ENCODE measurements around the gene THAP10. TPM values are rescaled to one million over a fixed set of nuclear protein-coding genes. Genes with fewer than 3 reads are reported as not detected.

The THAP10 gene
- total RNA-seq: 1 to 10 TPM in 2 of 4 donors, under 1 TPM in 2; 0.46 to 2.3 (median 1.1) TPM

GRCh38 chr15:70892002-70892911, at the start of gene THAP10, which contains the start of gene LRRC49:
THAP10 (minus strand) TSS chr15:70892433; CDS start chr15:70892272, 161 bp downstream.
LRRC49 (plus strand) TSS chr15:70892826; CDS start chr15:70892895, 69 bp downstream.
- ATAC-seq: peak; percentile 95 to 96
- H3K36me3 ChIP-seq: no peaks in the 10 kb centered on the region
- intact Hi-C loops (cut with DNase I; ENCODE audit: low total_unique reads): loop anchor here (5.0 to 10.0 kb wide), 3 partner anchors 65 to 553 kb away; no protein-coding TSS in a partner anchor

GRCh38 chr15:70936326-70936725, 44.1 kb upstream of the THAP10 start:
- ATAC-seq (no peak), DNase-seq (no peak)
- TF ChIP-seq POLR2A (IDR thresholded peaks at IDR 0.05): no peak
- TF ChIP-seq CTCF (IDR thresholded peaks at IDR 0.05 in 4 of 5, conservative IDR thresholded peaks at IDR 0.05 in 1 of 5): no peak
- H3K36me3 ChIP-seq: no peaks in the 10 kb centered on the region
- intact Hi-C loops (cut with DNase I; ENCODE audit: low total_unique reads) (no loop called here), in situ Hi-C loops (cut with MboI; ENCODE audit: low sequenced_read_pairs in 4 of 4) (no loop called here)
- no peaks in the 10 kb centered on the region for H3K9me3 ChIP-seq
- no peak overlapping the region for H3K27ac ChIP-seq
- no peak overlapping the region for H3K4me3 ChIP-seq
- H3K4me1 ChIP-seq: no peaks in the 10 kb centered on the region
- H3K27me3 ChIP-seq: no peaks in the 10 kb centered on the region

More at GRCh38 chr15:70892002-70892911, at the start of gene THAP10, which contains the start of gene LRRC49:
- H3K27me3 ChIP-seq: no peaks in the 10 kb centered on the region
- H3K4me3 ChIP-seq: peak within 1 kb of the TSS; percentile 72 to 88 (median 84)
- peaks cover 6 to 17% of the 10 kb centered on the region in 2 donors for H3K4me1 ChIP-seq
- peak within 1 kb of the TSS; percentile 64 to 72 (median 67) for H3K27ac ChIP-seq
- no peaks in the 10 kb centered on the region for H3K9me3 ChIP-seq
- TF ChIP-seq POLR2A (IDR thresholded peaks at IDR 0.05) (no peak), CTCF (IDR thresholded peaks at IDR 0.05 in 4 of 5, conservative IDR thresholded peaks at IDR 0.05 in 1 of 5) (no peak)
- in situ Hi-C loops (cut with MboI; ENCODE audit: low sequenced_read_pairs in 4 of 4): no loop called here
- DNase-seq: peak; percentile 68 to 82

- H3K9me3 ChIP-seq: no peaks in the 10 kb centered on the region
- H3K27me3 ChIP-seq: no peaks in the 10 kb centered on the region
- H3K27ac ChIP-seq: no peak overlapping the region
- H3K4me1 ChIP-seq: no peaks in the 10 kb centered on the region
- H3K4me3 ChIP-seq: no peak overlapping the region
- in situ Hi-C loops (cut with MboI; ENCODE audit: low sequenced_read_pairs in 4 of 4): no loop called here
- DNase-seq: no peak
- no peak for ATAC-seq
- intact Hi-C loops (cut with DNase I; ENCODE audit: low total_unique reads): no loop called here
- no peaks in the 10 kb centered on the region for H3K36me3 ChIP-seq
- TF ChIP-seq CTCF (IDR thresholded peaks at IDR 0.05 in 4 of 5, conservative IDR thresholded peaks at IDR 0.05 in 1 of 5): no peak
- no peak for TF ChIP-seq POLR2A (IDR thresholded peaks at IDR 0.05)
Observed at GRCh38 chr15:70935631-70936030, 43.4 kb upstream of the THAP10 start.

- DNase-seq (no peak), ATAC-seq (no peak)
- TF ChIP-seq POLR2A (IDR thresholded peaks at IDR 0.05) (no peak), CTCF (IDR thresholded peaks at IDR 0.05 in 4 of 5, conservative IDR thresholded peaks at IDR 0.05 in 1 of 5) (no peak)
- in situ Hi-C loops (cut with MboI; ENCODE audit: low sequenced_read_pairs in 4 of 4) (no loop called here), intact Hi-C loops (cut with DNase I; ENCODE audit: low total_unique reads) (no loop called here)
- H3K4me3 ChIP-seq: no peak overlapping the region
- no peaks in the 10 kb centered on the region for H3K4me1 ChIP-seq
- H3K27me3 ChIP-seq: no peaks in the 10 kb centered on the region
- no peak overlapping the region for H3K27ac ChIP-seq
- H3K9me3 ChIP-seq: no peaks in the 10 kb centered on the region
- no peaks in the 10 kb centered on the region for H3K36me3 ChIP-seq
Observed at GRCh38 chr15:70933411-70933810, 41.2 kb upstream of the THAP10 start.
